Peyer's patch (tissue), 4 donors: ENCODE results near the gene DUSP11. TPM values are rescaled to one million over a fixed set of nuclear protein-coding genes. Genes with fewer than 3 reads are reported as not detected.
"Not testable (repeated sequence)": the region's sequence is repeated elsewhere in the genome, so short reads cannot be mapped to it uniquely, and the experiment has no call there.

ENCODE experiments used
- DNase-seq, 3 donors: peaks; one replicate each; pipeline ENCODE4 v3.0.0-alpha.2; 2017 to 2019
- H3K27ac ChIP-seq, 4 donors: fragments of 200-600 bp; sonication (generic); one replicate each; pipeline ENCODE4 v1.5.1; 2016 to 2019
- H3K27me3 ChIP-seq, 2 donors: fragments of 200-600 bp; sonication (generic); one replicate each; pipeline ENCODE4 v1.5.1; 2019
- H3K36me3 ChIP-seq, 3 donors: fragments of 200-600 bp; sonication (generic); one replicate each; pipeline ENCODE4 v1.5.1; 2016 to 2019
- H3K4me1 ChIP-seq, 4 donors: fragments of 200-600 bp; sonication (generic); one replicate each; pipeline ENCODE4 v1.5.1; 2016 to 2019
- H3K4me3 ChIP-seq, 4 donors: fragments of 200-600 bp; sonication (generic); 1 replicate in 3 of 4; 2 replicates in 1 of 4; pipeline ENCODE4 v1.5.1; 2016 to 2019; ENCODE audit warnings: mild to moderate bottlenecking in 1 of 4
- H3K9me3 ChIP-seq, 4 donors: fragments of 200-600 bp; sonication (generic); one replicate each; pipeline ENCODE4 v1.5.1; 2016 to 2019; ENCODE audit warnings: mild to moderate bottlenecking in 1 of 4
- CTCF ChIP-seq, 6 experiments: fragments of 450-650 bp in 4 of 6; fragments of 200-600 bp in 2 of 6; sonication (generic) in 1 of 6; IDR thresholded peaks; one replicate each; pipeline ENCODE4 v1.5.1; 2017 to 2019; ENCODE audit warnings: antibody characterized with exemption in 6 of 6, mild to moderate bottlenecking in 3 of 6, moderate library complexity in 1 of 6
- POLR2A ChIP-seq, 2 donors: fragments of 450-650 bp; IDR thresholded peaks; one replicate each; pipeline ENCODE4 v1.5.1; 2017; ENCODE audit warnings: antibody characterized with exemption in 2 of 2, mild to moderate bottlenecking in 2 of 2, moderate library complexity in 2 of 2
- total RNA-seq, 4 donors: library from RNA; depleted of rRNA; stranded (reverse); fragments of >200 nt; gene quantifications; one replicate each; pipeline ENCODE4 v1.1.0, GENCODE V29; 2016

Gene DUSP11
- total RNA-seq, 4 donors from 2014 or later, result 25.6 to 36.3 (median 26.8) TPM

DNA sequence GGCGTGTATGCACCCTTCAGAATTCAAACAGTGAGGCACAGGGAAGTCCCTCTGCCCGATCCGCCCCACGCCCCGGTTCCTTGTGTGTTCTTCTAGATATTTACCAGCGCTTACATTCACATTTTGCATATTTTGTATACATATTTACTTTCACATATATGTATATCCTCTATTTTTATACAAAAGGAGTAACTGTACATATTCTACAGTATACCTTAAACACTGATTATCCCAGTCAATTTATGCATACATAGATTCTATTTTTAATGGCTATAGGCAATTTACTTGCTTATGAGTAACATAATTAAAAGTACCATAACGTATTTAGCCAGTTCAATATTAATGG lies 307 bp upstream of the DUSP11 start:
- Histone ChIP-seq H3K4me3 (peak overlapping the region; percentile 69 to 95 (median 86)), H3K4me1 (peaks cover 0 to 12% (median 6%) of the 10 kb centered on the region in 4 donors), H3K9me3 (no peaks in the 10 kb centered on the region), H3K27ac (peak overlapping the region in 3 of 4 donors; percentile 89 to 91 (median 90)), H3K27me3 (no peaks in the 10 kb centered on the region), H3K36me3 (peaks cover 0 to 21% (median 3%) of the 10 kb centered on the region in 3 donors)
- DNase-seq, result no peak
- TF ChIP-seq POLR2A (IDR thresholded peaks at IDR 0.05), result no peak
- no peak for TF ChIP-seq CTCF (IDR thresholded peaks at IDR 0.05)

DNA sequence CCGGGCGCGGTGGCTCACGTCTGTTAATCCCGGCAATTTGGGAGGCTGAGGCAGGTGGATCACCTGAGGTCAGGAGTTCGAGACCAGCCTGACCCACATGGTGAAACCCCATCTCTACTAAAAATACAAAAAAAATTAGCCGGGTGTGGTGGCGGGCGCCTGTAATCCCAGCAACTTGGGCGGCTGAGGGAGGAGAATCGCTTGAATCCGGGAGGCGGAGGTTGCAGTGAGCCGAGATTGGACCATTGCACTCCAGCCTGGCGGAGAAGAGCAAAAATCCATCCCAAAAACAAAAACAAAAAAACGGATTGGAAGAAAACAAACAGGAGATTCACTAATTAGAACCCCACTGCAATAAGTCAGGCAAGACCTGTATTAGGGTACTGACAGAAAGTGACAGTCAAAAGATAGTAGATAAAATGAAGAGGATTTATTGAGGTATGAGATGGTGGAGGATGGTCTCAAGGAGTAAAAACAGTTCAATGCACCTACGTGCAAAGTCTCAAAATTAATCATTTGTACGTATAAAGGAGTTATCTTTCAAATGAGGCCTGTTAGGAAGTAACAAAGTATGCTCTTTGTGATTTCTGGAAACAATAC lies 936 bp downstream of the DUSP11 start:
- H3K4me3 ChIP-seq, result peak overlapping the region; percentile 69 to 95 (median 86)
- H3K27ac ChIP-seq, result peak overlapping the region in 3 of 4 donors; percentile 89 to 91 (median 90)
- H3K9me3 ChIP-seq, H3K27me3 ChIP-seq, DNase-seq: not testable (repeated sequence)
- H3K36me3 ChIP-seq, result peaks cover 0 to 33% (median 3%) of the 10 kb centered on the region in 3 donors
- H3K4me1 ChIP-seq, result peaks cover 0 to 12% (median 6%) of the 10 kb centered on the region in 4 donors

DNA sequence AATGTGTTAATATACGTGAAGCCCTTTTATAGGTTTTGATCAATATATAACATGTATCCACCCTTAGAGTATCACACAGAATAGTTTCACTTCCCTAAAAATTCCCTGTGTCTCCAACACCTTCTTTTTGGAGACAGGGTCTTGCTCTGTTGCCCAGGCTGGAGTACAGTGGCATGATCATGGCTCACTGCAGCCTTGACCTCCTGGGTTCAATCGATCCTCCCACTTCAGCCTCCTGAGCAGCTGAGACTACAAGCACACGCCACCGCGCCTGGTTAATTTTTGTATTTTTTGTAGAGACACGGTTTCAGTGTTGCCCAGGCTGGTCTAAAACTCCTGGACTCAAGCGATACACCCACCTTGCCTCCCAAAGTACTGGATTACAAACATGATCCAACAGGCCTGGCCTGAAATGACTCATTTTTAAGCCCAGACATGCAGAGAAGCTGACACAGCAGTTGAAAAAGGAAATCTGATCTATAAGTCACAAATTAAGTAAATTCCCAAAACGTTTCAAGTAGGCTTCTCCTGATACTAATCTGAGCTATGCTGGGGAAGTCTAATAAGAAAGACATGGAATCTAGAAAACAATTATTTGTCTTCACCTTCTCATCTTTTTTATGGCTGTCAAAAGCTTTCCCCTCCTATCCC lies 2.9 kb downstream of the DUSP11 start:
- H3K27me3 ChIP-seq, result no peaks in the 10 kb centered on the region
- peaks cover 0 to 52% (median 3%) of the 10 kb centered on the region in 3 donors for H3K36me3 ChIP-seq
- no peak overlapping the region for H3K4me3 ChIP-seq
- H3K4me1 ChIP-seq, result peaks cover 0 to 12% (median 6%) of the 10 kb centered on the region in 4 donors
- H3K27ac ChIP-seq, result no peak overlapping the region
- no peaks in the 10 kb centered on the region for H3K9me3 ChIP-seq
- TF ChIP-seq POLR2A (IDR thresholded peaks at IDR 0.05), result no peak
- no peak for TF ChIP-seq CTCF (IDR thresholded peaks at IDR 0.05)
- no peak for DNase-seq

- Histone ChIP-seq H3K4me1 (peaks cover 0 to 12% (median 6%) of the 10 kb centered on the region in 4 donors), H3K27ac (no peak overlapping the region), H3K36me3 (peaks cover 0 to 58% (median 3%) of the 10 kb centered on the region in 3 donors), H3K4me3 (no peak overlapping the region), H3K27me3 (no peaks in the 10 kb centered on the region), H3K9me3 (no peaks in the 10 kb centered on the region)
- TF ChIP-seq POLR2A (IDR thresholded peaks at IDR 0.05), result no peak
- TF ChIP-seq CTCF (IDR thresholded peaks at IDR 0.05), result no peak
- DNase-seq, result no peak
Measured at GRCh38 chr2:73776381-73776780, 3.5 kb downstream of the DUSP11 start.

GRCh38 chr2:73772819-73773218 lies 7.1 kb downstream of the DUSP11 start:
- no peaks in the 10 kb centered on the region for H3K27me3 ChIP-seq
- H3K9me3 ChIP-seq, result no peaks in the 10 kb centered on the region
- TF ChIP-seq POLR2A (IDR thresholded peaks at IDR 0.05) (no peak), CTCF (IDR thresholded peaks at IDR 0.05) (no peak)
- DNase-seq, result no peak
- no peak overlapping the region for H3K27ac ChIP-seq
- H3K36me3 ChIP-seq, result peaks cover 0 to 76% (median 6%) of the 10 kb centered on the region in 3 donors
- H3K4me1 ChIP-seq, result no peaks in the 10 kb centered on the region
- H3K4me3 ChIP-seq, result no peak overlapping the region

- no peaks in the 10 kb centered on the region for H3K27me3 ChIP-seq
- no peak for TF ChIP-seq CTCF (IDR thresholded peaks at IDR 0.05)
- no peak for TF ChIP-seq POLR2A (IDR thresholded peaks at IDR 0.05)
- no peak for DNase-seq
- no peak overlapping the region for H3K27ac ChIP-seq
- no peak overlapping the region for H3K4me3 ChIP-seq
- peaks cover 0 to 71% (median 4%) of the 10 kb centered on the region in 3 donors for H3K36me3 ChIP-seq
- H3K9me3 ChIP-seq, result no peaks in the 10 kb centered on the region
- no peaks in the 10 kb centered on the region for H3K4me1 ChIP-seq
Measured at GRCh38 chr2:73770725-73771124, 9.2 kb downstream of the DUSP11 start.
